Motor neuron (in vitro differentiated cells): ENCODE measurements around the gene RFT1. TPM values are rescaled to one million over a fixed set of nuclear protein-coding genes. Genes with fewer than 3 reads are reported as not detected.

Experiments
- ATAC-seq, 8 experiments: fragments of 200-7000 bp; cut with Tn5 transposase; replicated peaks in 6 of 8; 2 replicates each; pipeline ENCODE4 v1.8.0; 2021; ENCODE audit warnings: mild to moderate bottlenecking in 8 of 8, moderate library complexity in 8 of 8
- H3K27ac ChIP-seq, 2 donors: fragments of 250-450 bp; sonication (Bioruptor Pico); 2 replicates each; pipeline ENCODE4 v1.9.0; 2021; ENCODE audit warnings: antibody characterized with exemption in 2 of 2, mild to moderate bottlenecking in 2 of 2, moderate library complexity in 1 of 2
- H3K4me1 ChIP-seq, 2 donors: fragments of 250-450 bp; sonication (Bioruptor Pico); replicated peaks in 1 of 2; 2 replicates each; pipeline ENCODE4 v1.6.1; 2021; ENCODE audit warnings: antibody characterized with exemption in 2 of 2, mild to moderate bottlenecking in 2 of 2, moderate library complexity in 1 of 2
- H3K4me3 ChIP-seq, 5 donors: fragments of 250-450 bp; sonication (Bioruptor Pico); 2 replicates each; pipeline ENCODE4 v1.9.0; 2021; ENCODE audit warnings: antibody characterized with exemption in 5 of 5, mild to moderate bottlenecking in 5 of 5, moderate library complexity in 4 of 5
- WGBS, 10 experiments: fragments of 450-650 bp; shearing (Covaris generic); methylation state at CpG; one replicate each; pipeline ENCODE4 v1.0.0; 2022; 5-methylcytosine and 5-hydroxymethylcytosine counted together
- in situ Hi-C, 9 experiments: fragments of 400-800 bp; cut with MboI; loops; one replicate each; pipeline ENCODE4 v1.15.0; 2021; ENCODE audit warnings: low sequenced_read_pairs in 9 of 9, low pct_unique_long_range_greater_than_20kb in 2 of 9; ENCODE audit not compliant: unreplicated experiment in 9 of 9
- total RNA-seq, 8 experiments: library from RNA; unstranded; fragments of 300-600 nt; gene quantifications; 2 replicates each; pipeline versions ENCODE4 v1.2.3 to v1.2.4, GENCODE V29; 2022

The RFT1 gene
- total RNA-seq, 8 experiments from 2014 or later = 6.7 to 26.6 (median 10.0) TPM

DNA sequence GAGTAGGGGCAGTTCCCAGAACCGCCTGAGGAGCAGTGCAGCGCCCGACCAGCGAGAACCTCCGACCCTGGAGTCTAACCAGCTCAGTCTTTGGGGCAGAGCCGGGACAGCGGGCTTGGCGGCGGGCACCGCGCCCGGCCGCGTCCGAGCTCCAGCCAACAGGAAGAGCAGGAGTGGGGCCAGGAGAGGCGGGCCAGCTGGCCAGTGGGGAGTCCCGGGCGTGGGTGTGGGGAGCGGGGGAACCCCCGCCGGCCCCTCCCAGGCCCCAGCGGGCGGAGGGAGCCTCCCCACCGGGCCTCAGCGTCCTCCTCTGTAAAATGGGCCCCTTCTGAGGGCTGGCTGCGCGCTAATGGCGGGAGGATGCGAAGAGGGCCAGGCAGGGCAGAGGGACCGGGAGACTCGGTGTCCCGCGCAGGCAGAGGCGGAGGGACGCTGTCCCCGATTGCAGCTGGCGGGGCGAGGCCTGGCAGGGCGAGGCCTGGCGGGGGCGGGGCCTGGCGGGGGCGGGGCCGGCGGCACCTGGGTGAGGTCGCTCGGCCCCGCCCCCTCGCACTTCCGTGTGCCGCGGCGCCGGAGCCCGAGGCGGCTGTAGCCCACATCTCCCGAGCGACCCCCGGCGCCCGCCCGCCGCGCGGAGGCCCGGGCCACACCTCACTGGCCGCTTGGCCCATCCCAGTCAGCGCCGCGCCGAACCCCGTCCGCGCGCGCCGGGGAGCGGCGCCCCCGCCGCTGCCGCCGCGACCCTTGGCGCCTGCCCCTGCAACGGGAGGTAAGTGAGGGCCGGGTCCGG lies 30.6 kb upstream of the RFT1 start, which contains the start of gene PRKCD:
TSS of gene PRKCD (plus strand) at position 550 of the 790 bp plus-strand sequence. CDS start 17,214 bp downstream, outside the sequence.
- H3K27ac ChIP-seq = peak within 1 kb of the TSS in 1 of 2 donors; percentile 18

GRCh38 chr3:53160061-53160659 lies 29.9 kb upstream of the RFT1 start:
- in situ Hi-C loops = no loop called here
- Histone ChIP-seq H3K27ac (no peak overlapping the region), H3K4me1 (peaks cover 7 to 15% of the 10 kb centered on the region in 2 donors), H3K4me3 (peak overlapping the region in 3 of 5 donors; percentile 49 to 74 (median 59))
- WGBS, 10 experiments = 0 to 67% (median 18%) methylated on average over 1 to 2 of the region's 4 CpGs; no CpG with 5 or more reads in 4 of the 10 experiments
- no peak for ATAC-seq

More for the DNA sequence above, 30.6 kb upstream of the RFT1 start, which contains the start of gene PRKCD:
- ATAC-seq = peak; percentile 56 to 76 (median 69)
- 0 to 20% (median 0%) methylated on average over 1 to 5 of the region's 88 CpGs; no CpG with 5 or more reads in 6 of the 10 experiments for WGBS, 10 experiments
- peaks cover 3 to 13% of the 10 kb centered on the region in 2 donors for H3K4me1 ChIP-seq
- peak within 1 kb of the TSS; percentile 43 to 74 (median 56) for H3K4me3 ChIP-seq
- in situ Hi-C loops = no loop called here

- Histone ChIP-seq H3K27ac (no peak overlapping the region), H3K4me1 (peaks cover 7 to 15% of the 10 kb centered on the region in 2 donors), H3K4me3 (no peak overlapping the region)
- no peak for ATAC-seq
- in situ Hi-C loops = no loop called here
- 37 to 100% (median 80%) methylated on average over 1 to 4 of the region's 9 CpGs; no CpG with 5 or more reads in 3 of the 10 experiments for WGBS, 10 experiments
Observed at GRCh38 chr3:53159156-53160060, 29.2 kb upstream of the RFT1 start.

DNA sequence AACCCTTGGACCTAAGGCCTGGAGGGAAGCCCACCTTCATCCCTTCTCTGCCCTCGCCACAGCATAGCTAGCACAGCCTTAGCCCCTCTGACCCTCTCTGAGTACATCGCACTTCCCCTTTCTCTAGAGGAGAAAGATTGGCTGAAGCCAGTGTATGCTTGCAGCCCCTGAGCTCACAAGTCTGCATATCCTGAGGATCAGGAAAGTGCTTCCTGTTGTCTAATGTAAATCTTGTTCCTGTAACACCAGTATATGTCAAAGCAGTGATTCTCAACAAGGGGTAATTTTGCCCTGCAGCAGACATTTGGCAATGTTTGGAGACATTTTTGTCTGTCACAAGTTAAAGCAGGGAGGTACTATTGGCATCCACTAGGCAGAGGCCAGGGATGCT lies 28.5 kb upstream of the RFT1 start:
- H3K4me3 ChIP-seq = no peak overlapping the region
- ATAC-seq = no peak
- 60 to 100% (median 100%) methylated on average over 1 to 2 of the region's 2 CpGs; no CpG with 5 or more reads in 7 of the 10 experiments for WGBS, 10 experiments
- H3K4me1 ChIP-seq = peaks cover 7 to 15% of the 10 kb centered on the region in 2 donors
- in situ Hi-C loops = no loop called here
- no peak overlapping the region for H3K27ac ChIP-seq

DNA sequence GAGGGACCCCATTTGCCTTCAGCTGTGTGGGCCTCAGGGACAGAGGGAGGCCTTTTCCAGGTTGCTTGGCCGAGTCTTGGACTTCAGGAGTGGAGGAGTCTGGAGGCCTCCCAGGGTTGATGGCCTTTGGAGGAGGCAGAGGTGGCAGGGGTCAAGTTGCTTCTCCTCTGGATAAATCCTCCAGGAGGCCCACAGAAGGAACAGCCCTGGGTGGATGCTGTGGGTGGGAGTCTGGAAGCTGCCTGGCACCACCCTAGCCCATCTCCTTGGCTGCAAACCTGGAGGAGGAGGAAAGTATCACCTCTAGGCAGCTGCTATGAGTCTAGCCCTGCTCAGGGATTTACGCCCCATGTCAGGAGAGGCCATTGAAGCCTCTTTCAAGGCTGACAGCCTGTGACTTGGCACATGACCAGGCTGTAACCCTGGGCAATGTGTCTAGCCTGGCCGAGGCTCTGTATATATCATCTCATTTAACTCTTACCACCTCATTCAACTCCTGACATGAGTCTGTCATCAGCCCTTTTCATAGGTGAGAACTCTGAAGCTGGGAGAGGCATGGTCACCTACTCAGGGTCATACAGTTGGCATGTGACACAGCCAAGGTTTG lies 27.8 kb upstream of the RFT1 start:
- WGBS, 10 experiments = 40 to 83% (median 65%) methylated on average over 1 of the region's 3 CpGs; no CpG with 5 or more reads in 6 of the 10 experiments

DNA sequence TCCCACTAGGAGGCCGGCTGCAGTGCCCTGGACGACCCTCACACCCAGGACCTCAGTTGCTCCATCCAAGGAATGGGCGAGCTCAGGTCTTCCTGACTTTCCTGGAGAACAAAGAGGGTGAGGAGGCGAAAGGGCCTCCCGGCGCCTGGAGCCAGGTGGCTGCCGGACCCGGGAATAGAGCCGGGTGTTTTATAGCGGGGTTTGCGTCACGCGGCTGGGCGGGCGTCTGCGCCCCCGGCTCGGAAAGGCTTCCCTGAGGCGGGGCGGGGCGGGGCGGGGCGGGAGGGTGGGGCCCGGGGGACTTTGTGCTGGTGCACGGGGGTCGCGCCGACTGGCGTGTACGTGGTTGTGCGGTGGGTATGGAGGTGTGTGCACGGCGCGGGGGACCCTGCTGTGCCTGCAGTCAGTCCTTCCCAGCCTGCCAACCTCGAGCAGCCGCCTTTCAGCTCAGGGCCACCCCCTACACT lies 26.2 kb upstream of the RFT1 start:
- 0 to 83% (median 29%) methylated on average over 1 to 9 of the region's 36 CpGs; no CpG with 5 or more reads in 4 of the 10 experiments for WGBS, 10 experiments
- Histone ChIP-seq H3K27ac (no peak overlapping the region), H3K4me1 (peaks cover 7 to 9% of the 10 kb centered on the region in 2 donors), H3K4me3 (no peak overlapping the region)
- in situ Hi-C loops = no loop called here
- ATAC-seq = no peak

More for the DNA sequence above, 27.8 kb upstream of the RFT1 start:
- ATAC-seq = no peak
- no peak overlapping the region for H3K4me3 ChIP-seq
- in situ Hi-C loops = no loop called here
- peaks cover 7 to 15% of the 10 kb centered on the region in 2 donors for H3K4me1 ChIP-seq
- H3K27ac ChIP-seq = no peak overlapping the region

DNA sequence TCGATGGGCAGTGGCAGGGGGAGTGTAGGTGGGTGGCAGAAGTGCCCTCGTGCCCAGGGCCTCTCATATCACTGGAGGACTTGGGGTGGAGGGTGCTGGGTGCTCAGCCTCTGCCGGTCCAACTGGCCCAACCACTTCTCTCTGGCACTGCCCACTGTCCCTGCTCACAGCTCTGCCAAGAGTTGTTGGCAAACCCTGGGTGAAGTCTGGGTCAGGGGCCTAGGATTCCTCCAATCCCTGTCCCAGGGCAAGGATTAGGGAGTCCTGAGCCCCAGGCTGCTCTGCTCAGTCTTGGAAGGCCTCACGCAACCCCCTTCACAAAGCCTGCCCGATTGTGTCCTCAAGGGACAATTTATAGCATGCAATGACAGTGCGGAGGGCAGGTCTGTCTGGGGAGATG lies 25.5 kb upstream of the RFT1 start:
- 31 to 94% (median 60%) methylated on average over 1 to 3 of the region's 6 CpGs; no CpG with 5 or more reads in 5 of the 10 experiments for WGBS, 10 experiments
- peak in 1 of 8 experiments; percentile 62 for ATAC-seq
- in situ Hi-C loops = no loop called here
- Histone ChIP-seq H3K4me1 (peaks cover 7 to 9% of the 10 kb centered on the region in 2 donors), H3K27ac (no peak overlapping the region), H3K4me3 (no peak overlapping the region)

DNA sequence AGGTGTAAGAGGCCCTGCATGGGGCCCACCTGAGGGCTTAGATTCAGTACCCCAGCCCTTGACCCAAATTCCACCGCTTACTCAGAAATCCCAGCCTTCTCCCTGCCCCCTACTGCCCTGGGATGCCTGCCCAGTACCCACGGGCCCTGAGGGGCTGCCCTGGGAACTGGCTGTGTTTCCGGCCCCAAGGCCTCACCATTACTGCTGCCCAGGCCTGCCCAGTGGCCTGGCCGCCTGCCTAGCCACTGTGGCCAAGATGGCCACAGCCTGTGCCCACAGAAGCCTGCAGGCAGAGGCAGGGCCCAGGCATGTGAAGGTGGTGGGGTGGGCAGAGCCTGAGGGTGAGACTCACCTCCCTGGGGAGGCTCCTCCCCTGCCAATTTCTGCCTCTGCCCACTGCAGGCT lies 24.6 kb upstream of the RFT1 start:
- in situ Hi-C loops = no loop called here

DNA sequence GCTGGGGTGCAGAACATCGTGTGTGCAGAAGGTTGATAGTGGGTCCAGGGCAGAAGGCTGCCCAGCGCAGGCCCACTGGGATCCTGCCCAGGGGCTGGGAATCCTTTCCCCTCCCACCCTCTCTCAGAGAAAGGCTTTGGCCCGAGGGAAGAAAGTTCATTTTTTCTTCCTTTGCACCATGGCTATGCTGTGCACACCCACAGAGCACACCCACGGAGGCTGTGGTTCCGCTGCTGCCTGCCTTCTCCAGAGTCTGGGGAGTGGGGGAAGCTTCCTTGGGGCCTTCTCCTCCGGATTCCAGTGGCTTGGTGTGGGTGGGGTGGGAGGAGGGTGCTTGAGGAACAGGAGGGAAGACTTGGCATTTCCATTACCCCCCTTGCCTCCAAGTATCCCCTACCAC lies 23.7 kb upstream of the RFT1 start:
- ATAC-seq = peak in 1 of 8 experiments; percentile 61
- H3K4me1 ChIP-seq = peaks cover 7 to 9% of the 10 kb centered on the region in 2 donors
- no peak overlapping the region for H3K27ac ChIP-seq
- no peak overlapping the region for H3K4me3 ChIP-seq
- 100% methylated on average over 1 of the region's 6 CpGs; no CpG with 5 or more reads in 9 of the 10 experiments for WGBS, 10 experiments
- in situ Hi-C loops = no loop called here

More for the DNA sequence above, 24.6 kb upstream of the RFT1 start:
- H3K4me1 ChIP-seq = peaks cover 7 to 9% of the 10 kb centered on the region in 2 donors
- no peak for ATAC-seq
- WGBS, 10 experiments = 40% methylated on average over 1 of the region's 4 CpGs; no CpG with 5 or more reads in 9 of the 10 experiments
- no peak overlapping the region for H3K4me3 ChIP-seq
- no peak overlapping the region for H3K27ac ChIP-seq

DNA sequence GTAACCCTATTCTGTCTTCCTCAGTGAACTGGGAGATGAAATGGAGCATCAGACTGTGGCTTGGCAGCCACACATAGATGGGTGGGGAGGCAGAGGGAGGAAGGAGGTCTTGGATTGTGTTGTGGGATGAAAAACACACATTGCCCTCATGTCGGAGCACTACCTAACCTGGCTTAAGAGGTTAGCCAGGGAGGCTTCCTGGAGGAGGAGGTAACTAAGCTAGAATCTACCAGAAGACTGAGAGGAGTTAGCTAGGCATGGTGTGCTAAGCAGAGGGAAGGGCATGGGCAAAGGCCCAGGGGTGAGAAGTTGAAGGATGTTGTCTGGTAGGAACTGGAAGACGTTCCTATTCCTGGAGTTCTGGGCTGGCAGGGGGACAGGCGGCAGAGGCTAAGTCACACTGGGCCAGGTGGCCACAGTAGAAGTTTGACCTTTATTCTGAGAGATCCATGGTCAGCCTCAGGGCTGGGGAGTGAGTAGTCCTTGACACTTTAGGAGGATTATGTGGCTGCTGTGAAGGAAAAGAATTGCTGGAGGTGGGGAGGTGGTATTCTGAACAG lies 23.1 kb upstream of the RFT1 start:
- no peak overlapping the region for H3K4me3 ChIP-seq
- H3K4me1 ChIP-seq = peaks cover 7 to 9% of the 10 kb centered on the region in 2 donors
- no peak for ATAC-seq
- in situ Hi-C loops = no loop called here
- 50 to 100% (median 52%) methylated on average over 1 to 3 of the region's 3 CpGs; no CpG with 5 or more reads in 7 of the 10 experiments for WGBS, 10 experiments
- H3K27ac ChIP-seq = no peak overlapping the region

- peaks cover 7 to 11% of the 10 kb centered on the region in 2 donors for H3K4me1 ChIP-seq
- no peak overlapping the region for H3K4me3 ChIP-seq
- WGBS, 10 experiments = 60 to 100% (median 79%) methylated on average over 1 to 7 of the region's 20 CpGs; no CpG with 5 or more reads in 3 of the 10 experiments
- in situ Hi-C loops = no loop called here
- ATAC-seq = no peak
- H3K27ac ChIP-seq = no peak overlapping the region
Observed at GRCh38 chr3:53151870-53152660, 21.8 kb upstream of the RFT1 start.
